Nephron progenitor cell (in vitro differentiated cells): ENCODE results near the gene THSD4.
A peak's percentile ranks its signal among the peaks of the same experiment; 100 is the strongest.

ENCODE experiments used
- DNase-seq: peaks from one replicate; pipeline ENCODE4 v3.0.0; 2021
- H3K27ac Mint-ChIP-seq: 2 replicates; pipeline ENCODE4 v1.8.0; 2021; ENCODE audit warnings: mild to moderate bottlenecking, moderate library complexity, mixed read lengths
- H3K27me3 Mint-ChIP-seq: 2 replicates; pipeline ENCODE4 v1.8.0; 2021; ENCODE audit warnings: mild to moderate bottlenecking, low read depth, mixed read lengths; ENCODE audit not compliant: poor library complexity
- H3K36me3 Mint-ChIP-seq: 2 replicates; pipeline ENCODE4 v1.8.0; 2021; ENCODE audit warnings: low read depth, mixed read lengths
- H3K4me1 Mint-ChIP-seq: 2 replicates; pipeline ENCODE4 v1.8.0; 2021; ENCODE audit warnings: mixed read lengths
- H3K4me3 Mint-ChIP-seq: 2 replicates; pipeline ENCODE4 v1.8.0; 2021; ENCODE audit warnings: mild to moderate bottlenecking, moderate library complexity, mixed read lengths
- H3K9me3 Mint-ChIP-seq: 2 replicates; pipeline ENCODE4 v1.8.0; 2021; ENCODE audit warnings: mild to moderate bottlenecking, moderate library complexity, mixed read lengths
- TF ChIP-seq, protein P1 (sequence below): fragments of 200-600 bp; sonication (generic); IDR thresholded peaks from 2 replicates; pipeline ENCODE4 v1.5.0; 2021; ENCODE audit warnings: antibody characterized with exemption

Gene THSD4

DNA sequence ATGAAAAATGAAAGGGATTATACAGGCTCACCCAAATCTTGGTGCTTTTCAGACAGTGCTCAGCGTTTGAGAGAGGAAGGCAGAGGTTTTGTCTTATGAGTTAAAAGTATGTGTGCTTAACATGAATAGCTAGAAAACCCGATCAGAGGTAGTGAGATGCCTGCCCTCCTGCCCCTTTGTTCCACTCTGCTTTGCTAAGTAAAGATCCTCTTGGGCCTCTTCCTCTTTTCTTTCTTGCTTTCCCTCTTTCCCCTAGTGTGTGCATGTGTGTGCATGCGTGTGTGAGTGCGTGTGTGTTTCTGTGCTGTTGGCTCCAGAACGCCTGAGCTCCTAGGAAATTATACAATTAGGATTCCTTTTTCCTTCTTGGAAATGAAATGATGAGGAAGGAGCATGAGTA is 433.8 kb downstream of the THSD4 start:
- DNase-seq = no peak
- H3K4me1 Mint-ChIP-seq = peaks cover 53% of the 10 kb centered on the region
- TF ChIP-seq, protein P1, sequence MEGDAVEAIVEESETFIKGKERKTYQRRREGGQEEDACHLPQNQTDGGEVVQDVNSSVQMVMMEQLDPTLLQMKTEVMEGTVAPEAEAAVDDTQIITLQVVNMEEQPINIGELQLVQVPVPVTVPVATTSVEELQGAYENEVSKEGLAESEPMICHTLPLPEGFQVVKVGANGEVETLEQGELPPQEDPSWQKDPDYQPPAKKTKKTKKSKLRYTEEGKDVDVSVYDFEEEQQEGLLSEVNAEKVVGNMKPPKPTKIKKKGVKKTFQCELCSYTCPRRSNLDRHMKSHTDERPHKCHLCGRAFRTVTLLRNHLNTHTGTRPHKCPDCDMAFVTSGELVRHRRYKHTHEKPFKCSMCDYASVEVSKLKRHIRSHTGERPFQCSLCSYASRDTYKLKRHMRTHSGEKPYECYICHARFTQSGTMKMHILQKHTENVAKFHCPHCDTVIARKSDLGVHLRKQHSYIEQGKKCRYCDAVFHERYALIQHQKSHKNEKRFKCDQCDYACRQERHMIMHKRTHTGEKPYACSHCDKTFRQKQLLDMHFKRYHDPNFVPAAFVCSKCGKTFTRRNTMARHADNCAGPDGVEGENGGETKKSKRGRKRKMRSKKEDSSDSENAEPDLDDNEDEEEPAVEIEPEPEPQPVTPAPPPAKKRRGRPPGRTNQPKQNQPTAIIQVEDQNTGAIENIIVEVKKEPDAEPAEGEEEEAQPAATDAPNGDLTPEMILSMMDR = no peak
- no peaks in the 10 kb centered on the region for H3K36me3 Mint-ChIP-seq
- H3K9me3 Mint-ChIP-seq = peaks cover 4% of the 10 kb centered on the region
- H3K4me3 Mint-ChIP-seq = no peak overlapping the region
- peak overlapping the region; percentile 18 for H3K27ac Mint-ChIP-seq
- peaks cover 5% of the 10 kb centered on the region for H3K27me3 Mint-ChIP-seq

DNA sequence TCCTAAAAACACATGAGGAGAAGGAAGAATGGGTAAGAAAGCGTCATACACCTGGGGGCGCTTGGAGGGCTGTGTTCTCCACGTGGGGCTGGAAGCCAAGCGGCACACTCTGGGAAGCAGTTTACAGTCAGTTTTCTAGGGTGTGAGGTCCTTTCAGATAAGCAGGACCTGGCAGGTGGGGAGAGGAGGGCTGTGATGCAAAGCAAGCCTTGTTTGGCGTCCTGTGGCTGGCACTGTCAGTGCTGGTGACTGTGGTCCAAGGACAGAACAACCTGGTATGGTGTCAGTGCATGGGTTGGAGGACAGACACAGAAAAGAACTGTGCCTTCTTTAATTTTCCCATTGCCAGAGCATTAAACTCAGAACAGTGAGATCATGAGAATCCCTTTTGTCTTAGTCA is 434.4 kb downstream of the THSD4 start:
- H3K27me3 Mint-ChIP-seq = peaks cover 8% of the 10 kb centered on the region
- H3K4me1 Mint-ChIP-seq = peaks cover 52% of the 10 kb centered on the region
- H3K9me3 Mint-ChIP-seq = peaks cover 3% of the 10 kb centered on the region
- no peak for DNase-seq
- H3K27ac Mint-ChIP-seq = no peak overlapping the region
- no peak overlapping the region for H3K4me3 Mint-ChIP-seq
- TF ChIP-seq, protein P1 = no peak
- no peaks in the 10 kb centered on the region for H3K36me3 Mint-ChIP-seq

DNA sequence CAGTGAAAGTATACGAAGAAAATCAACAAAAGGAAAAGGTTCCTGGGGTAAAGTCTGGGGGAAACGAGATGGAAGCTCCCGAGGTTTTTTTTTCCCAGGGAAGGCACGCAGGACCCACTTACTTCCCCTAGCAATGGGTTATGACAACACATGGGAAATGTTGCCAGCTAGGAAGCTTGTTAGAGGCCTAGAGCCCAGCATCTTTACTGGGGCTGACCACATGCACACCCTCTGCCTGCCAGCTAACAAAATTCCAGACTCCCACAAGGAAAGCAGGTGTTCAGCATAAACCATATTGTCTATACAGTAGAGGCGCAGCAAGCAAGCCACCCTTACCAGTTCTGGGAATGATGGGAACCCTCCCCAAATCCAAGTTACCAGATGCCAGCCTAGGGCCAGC is 436.3 kb downstream of the THSD4 start:
- TF ChIP-seq, protein P1 = no peak
- H3K27ac Mint-ChIP-seq = no peak overlapping the region
- H3K27me3 Mint-ChIP-seq = peaks cover 7% of the 10 kb centered on the region
- H3K4me3 Mint-ChIP-seq = no peak overlapping the region
- H3K9me3 Mint-ChIP-seq = no peaks in the 10 kb centered on the region
- H3K4me1 Mint-ChIP-seq = peaks cover 35% of the 10 kb centered on the region
- DNase-seq = no peak
- no peaks in the 10 kb centered on the region for H3K36me3 Mint-ChIP-seq

DNA sequence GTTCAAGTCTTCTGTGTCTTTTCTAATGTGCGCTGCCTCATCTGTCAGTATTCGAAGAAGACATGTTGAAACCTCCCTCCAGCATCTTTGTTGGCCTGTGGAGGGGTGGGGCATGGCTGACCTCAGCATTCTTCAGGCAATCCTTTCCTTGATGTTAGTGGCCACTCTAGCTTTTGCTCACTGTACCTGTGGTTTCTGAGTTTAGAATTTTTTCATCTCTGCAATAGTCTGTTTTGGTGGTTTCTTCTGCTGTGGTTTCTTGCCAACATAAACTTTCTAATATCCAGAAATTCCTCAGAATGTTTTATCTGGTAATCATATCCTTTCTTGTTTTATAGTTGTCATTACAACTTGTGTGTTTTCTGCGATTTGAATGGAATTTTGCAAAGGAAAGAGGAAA is 443.8 kb downstream of the THSD4 start:
- Mint-ChIP-seq H3K27me3 (peaks cover 3% of the 10 kb centered on the region), H3K4me1 (peaks cover 11% of the 10 kb centered on the region), H3K27ac (no peak overlapping the region), H3K36me3 (peaks cover 5% of the 10 kb centered on the region), H3K9me3 (peaks cover 12% of the 10 kb centered on the region), H3K4me3 (no peak overlapping the region)
- TF ChIP-seq, protein P1 = no peak
- no peak for DNase-seq

DNA sequence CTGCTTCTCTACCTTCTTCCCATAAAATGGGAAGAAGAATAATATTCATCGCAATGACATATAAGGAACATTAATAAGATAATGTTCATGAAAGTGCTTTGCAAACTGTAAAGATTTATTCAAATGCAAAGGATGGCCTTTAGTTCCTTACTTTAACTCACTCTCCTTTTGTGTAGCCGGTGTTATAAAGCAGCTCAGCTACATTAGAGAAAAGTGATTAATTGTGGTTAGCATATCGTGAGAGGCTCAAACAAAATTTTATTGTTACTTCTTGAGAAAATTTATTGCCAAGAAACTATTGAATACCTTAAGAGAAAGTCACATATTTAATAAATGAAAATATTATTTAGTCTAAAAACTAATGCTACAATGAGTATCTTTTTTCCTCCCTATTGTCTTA is 444.3 kb downstream of the THSD4 start:
- no peak overlapping the region for H3K27ac Mint-ChIP-seq
- H3K36me3 Mint-ChIP-seq = peaks cover 5% of the 10 kb centered on the region
- TF ChIP-seq, protein P1 = no peak

DNA sequence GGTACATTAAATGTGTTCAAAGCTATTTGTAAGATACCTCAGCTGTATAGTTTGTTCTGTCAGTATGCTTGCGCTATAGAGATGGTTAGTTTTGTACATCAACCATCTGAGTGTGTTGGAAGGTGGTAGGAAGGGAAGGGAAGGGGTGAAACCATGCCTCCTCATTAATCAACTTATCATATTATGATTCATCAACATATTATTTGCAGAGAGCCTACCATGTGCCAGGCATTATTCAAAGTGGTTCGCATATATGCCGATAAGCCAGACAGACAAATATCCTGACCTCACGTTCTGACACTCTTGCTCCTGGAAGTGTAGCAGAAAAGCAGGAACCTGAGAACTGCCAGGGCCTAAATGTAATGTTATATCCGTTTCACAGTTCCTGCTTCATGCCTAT is 447.0 kb downstream of the THSD4 start:
- peaks cover 32% of the 10 kb centered on the region for H3K4me1 Mint-ChIP-seq
- H3K9me3 Mint-ChIP-seq = peaks cover 8% of the 10 kb centered on the region
- no peaks in the 10 kb centered on the region for H3K27me3 Mint-ChIP-seq
- H3K36me3 Mint-ChIP-seq = peaks cover 5% of the 10 kb centered on the region
- no peak for DNase-seq
- no peak overlapping the region for H3K4me3 Mint-ChIP-seq
- H3K27ac Mint-ChIP-seq = no peak overlapping the region
- TF ChIP-seq, protein P1 = no peak

More for the DNA sequence above, 444.3 kb downstream of the THSD4 start:
- Mint-ChIP-seq H3K27me3 (no peaks in the 10 kb centered on the region), H3K4me1 (peaks cover 14% of the 10 kb centered on the region), H3K4me3 (no peak overlapping the region), H3K9me3 (peaks cover 12% of the 10 kb centered on the region)
- no peak for DNase-seq
